ENCODE measurements around the gene PELI1.

DNA sequence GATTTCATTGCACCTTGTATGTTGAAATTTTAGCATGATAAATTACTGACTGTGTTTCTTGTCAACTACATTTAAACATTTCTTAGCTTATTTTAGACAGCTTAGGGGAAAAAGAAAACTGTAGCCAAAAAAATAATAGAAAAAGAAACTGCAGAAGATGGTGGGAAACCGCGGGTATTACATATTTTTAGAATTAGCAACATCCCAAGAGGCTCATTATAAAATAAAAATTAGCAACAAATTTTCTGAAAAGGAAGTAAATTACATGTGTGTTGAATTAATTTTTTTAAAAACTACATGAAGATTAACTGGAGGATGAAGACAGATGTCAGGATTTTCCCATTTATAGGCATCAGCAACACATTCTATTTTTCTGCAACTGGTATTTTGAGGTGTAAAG lies 4.3 kb downstream of the PELI1 start:
- TF ChIP-seq POLR2A (IDR thresholded peaks at IDR 0.05), result no peak
- TF ChIP-seq, protein P1, sequence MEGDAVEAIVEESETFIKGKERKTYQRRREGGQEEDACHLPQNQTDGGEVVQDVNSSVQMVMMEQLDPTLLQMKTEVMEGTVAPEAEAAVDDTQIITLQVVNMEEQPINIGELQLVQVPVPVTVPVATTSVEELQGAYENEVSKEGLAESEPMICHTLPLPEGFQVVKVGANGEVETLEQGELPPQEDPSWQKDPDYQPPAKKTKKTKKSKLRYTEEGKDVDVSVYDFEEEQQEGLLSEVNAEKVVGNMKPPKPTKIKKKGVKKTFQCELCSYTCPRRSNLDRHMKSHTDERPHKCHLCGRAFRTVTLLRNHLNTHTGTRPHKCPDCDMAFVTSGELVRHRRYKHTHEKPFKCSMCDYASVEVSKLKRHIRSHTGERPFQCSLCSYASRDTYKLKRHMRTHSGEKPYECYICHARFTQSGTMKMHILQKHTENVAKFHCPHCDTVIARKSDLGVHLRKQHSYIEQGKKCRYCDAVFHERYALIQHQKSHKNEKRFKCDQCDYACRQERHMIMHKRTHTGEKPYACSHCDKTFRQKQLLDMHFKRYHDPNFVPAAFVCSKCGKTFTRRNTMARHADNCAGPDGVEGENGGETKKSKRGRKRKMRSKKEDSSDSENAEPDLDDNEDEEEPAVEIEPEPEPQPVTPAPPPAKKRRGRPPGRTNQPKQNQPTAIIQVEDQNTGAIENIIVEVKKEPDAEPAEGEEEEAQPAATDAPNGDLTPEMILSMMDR (IDR thresholded peaks at IDR 0.05), result no peak
